ENCODE data around the gene GNAS-AS1.

GRCh38 chr20:58878399-58878798, 27.7 kb upstream of the GNAS-AS1 start:
- no peak for TF ChIP-seq CTCF (IDR thresholded peaks at IDR 0.05)
- TF ChIP-seq POLR2A (IDR thresholded peaks at IDR 0.05) = no peak
